Measurements from ENCODE around the gene LEMD2.
A peak's percentile ranks its signal among the peaks of the same experiment; 100 is the strongest.

The LEMD2 gene

DNA sequence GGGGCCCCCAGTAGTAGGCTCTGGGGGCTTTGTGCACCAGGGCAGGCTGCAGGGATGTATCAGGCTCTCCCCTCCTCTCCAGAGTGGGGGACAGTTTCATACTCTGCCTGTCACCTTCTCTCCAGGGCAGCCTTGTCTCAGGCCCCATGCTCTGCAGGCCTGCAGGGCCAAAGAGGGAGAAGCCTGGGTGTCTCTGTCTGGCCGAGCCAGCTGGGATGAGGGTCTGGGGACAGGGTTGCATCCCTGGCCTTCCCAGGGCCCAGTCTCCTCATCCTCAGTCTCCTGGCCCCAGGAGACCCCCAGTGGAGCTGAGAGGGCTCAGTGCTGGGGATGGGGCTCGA, 27.4 kb downstream of the LEMD2 start:
- Histone ChIP-seq H3K9me3 (ENCODE audit: severe bottlenecking) (no peaks in the 10 kb centered on the region), H3K36me3 (ENCODE audit: low read depth) (no peaks in the 10 kb centered on the region), H3K4me3 (ENCODE audit: severe bottlenecking) (no peak overlapping the region), H3K27me3 (ENCODE audit: insufficient read depth, poor library complexity, severe bottlenecking) (no peaks in the 10 kb centered on the region), H3K4me1 (ENCODE audit: insufficient read depth, poor library complexity, severe bottlenecking) (peaks cover 9% of the 10 kb centered on the region), H3K27ac (ENCODE audit: poor library complexity, severe bottlenecking) (no peak overlapping the region)
- TF ChIP-seq, protein P1, sequence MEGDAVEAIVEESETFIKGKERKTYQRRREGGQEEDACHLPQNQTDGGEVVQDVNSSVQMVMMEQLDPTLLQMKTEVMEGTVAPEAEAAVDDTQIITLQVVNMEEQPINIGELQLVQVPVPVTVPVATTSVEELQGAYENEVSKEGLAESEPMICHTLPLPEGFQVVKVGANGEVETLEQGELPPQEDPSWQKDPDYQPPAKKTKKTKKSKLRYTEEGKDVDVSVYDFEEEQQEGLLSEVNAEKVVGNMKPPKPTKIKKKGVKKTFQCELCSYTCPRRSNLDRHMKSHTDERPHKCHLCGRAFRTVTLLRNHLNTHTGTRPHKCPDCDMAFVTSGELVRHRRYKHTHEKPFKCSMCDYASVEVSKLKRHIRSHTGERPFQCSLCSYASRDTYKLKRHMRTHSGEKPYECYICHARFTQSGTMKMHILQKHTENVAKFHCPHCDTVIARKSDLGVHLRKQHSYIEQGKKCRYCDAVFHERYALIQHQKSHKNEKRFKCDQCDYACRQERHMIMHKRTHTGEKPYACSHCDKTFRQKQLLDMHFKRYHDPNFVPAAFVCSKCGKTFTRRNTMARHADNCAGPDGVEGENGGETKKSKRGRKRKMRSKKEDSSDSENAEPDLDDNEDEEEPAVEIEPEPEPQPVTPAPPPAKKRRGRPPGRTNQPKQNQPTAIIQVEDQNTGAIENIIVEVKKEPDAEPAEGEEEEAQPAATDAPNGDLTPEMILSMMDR (IDR thresholded peaks at IDR 0.05; ENCODE audit: poor library complexity, severe bottlenecking): no peak
- DNase-seq (ENCODE audit: low spot score) (no peak), ATAC-seq (ENCODE audit: low read depth) (no peak; the same call in 2 of the 3 replicates)

DNA sequence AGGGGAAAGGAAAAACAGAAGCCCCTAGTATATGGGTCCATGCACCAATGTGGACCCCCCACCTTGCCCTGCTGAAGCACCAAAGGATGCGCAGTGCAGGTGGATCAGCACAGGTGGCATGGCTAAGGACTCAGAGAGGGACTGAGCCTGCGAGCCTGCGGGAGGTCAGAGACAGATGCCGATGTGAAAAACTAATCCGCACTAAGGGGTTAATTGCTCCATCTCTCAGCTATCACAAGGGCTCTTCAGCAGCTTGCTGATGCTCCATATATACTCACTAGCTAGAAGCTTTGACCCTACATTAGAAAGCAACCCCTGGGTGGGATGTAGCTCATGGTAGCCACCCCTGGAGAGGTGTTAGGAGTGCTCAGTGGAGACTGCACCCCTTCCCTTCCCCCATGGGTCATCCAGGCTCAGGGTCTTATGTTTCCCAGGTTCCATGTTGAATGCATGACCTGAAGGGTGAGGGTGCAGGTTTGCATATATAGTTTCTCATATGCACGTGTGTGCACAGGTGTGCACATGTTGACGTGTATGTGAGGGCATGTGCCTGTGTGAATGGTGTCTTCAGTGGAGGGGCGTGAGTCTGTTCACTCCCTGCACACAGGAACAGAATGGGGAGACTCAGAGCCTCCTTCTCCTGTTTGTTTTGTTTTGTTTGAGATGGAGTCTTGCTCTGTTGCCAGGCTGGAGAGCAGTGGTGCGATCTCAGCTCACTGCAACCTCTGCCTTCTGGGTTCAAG, 28.9 kb downstream of the LEMD2 start:
- no peak overlapping the region for H3K4me3 ChIP-seq (ENCODE audit: severe bottlenecking)
- DNase-seq (ENCODE audit: low spot score) (no peak), ATAC-seq (ENCODE audit: low read depth) (no peak)
- no peaks in the 10 kb centered on the region for H3K27me3 ChIP-seq (ENCODE audit: insufficient read depth, poor library complexity, severe bottlenecking)
- no peak overlapping the region for H3K27ac ChIP-seq (ENCODE audit: poor library complexity, severe bottlenecking)
- no peaks in the 10 kb centered on the region for H3K36me3 ChIP-seq (ENCODE audit: low read depth)
- H3K9me3 ChIP-seq (ENCODE audit: severe bottlenecking): no peaks in the 10 kb centered on the region
- TF ChIP-seq, protein P1 (IDR thresholded peaks at IDR 0.05; ENCODE audit: poor library complexity, severe bottlenecking): no peak
- peaks cover 9% of the 10 kb centered on the region for H3K4me1 ChIP-seq (ENCODE audit: insufficient read depth, poor library complexity, severe bottlenecking)

DNA sequence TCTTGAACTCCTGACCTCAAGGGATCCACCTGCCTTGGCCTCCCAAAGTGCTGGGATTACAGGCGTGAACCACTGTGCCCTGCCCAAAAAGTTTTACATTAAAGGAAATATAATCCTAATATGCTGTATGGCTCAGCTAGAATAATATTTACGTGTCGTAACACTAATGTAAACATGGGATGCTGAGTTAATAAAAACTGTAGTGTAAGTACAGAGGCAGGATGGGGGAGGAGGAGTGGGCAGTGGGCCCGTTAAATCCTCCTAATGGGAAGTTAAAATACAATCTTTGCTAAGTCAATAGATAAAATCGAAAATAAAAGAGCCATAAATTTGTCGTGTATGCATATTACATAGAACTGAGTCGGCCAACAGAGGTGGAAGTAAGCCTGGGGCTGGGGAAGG, 30.1 kb downstream of the LEMD2 start:
- TF ChIP-seq, protein P1 (IDR thresholded peaks at IDR 0.05; ENCODE audit: poor library complexity, severe bottlenecking): no peak
- no peaks in the 10 kb centered on the region for H3K9me3 ChIP-seq (ENCODE audit: severe bottlenecking)
- H3K4me1 ChIP-seq (ENCODE audit: insufficient read depth, poor library complexity, severe bottlenecking): peaks cover 9% of the 10 kb centered on the region
- no peaks in the 10 kb centered on the region for H3K36me3 ChIP-seq (ENCODE audit: low read depth)
- DNase-seq (ENCODE audit: low spot score): no peak
- no peak overlapping the region for H3K27ac ChIP-seq (ENCODE audit: poor library complexity, severe bottlenecking)
- ATAC-seq (ENCODE audit: low read depth): peak; percentile 52
- no peaks in the 10 kb centered on the region for H3K27me3 ChIP-seq (ENCODE audit: insufficient read depth, poor library complexity, severe bottlenecking)
- H3K4me3 ChIP-seq (ENCODE audit: severe bottlenecking): no peak overlapping the region

DNA sequence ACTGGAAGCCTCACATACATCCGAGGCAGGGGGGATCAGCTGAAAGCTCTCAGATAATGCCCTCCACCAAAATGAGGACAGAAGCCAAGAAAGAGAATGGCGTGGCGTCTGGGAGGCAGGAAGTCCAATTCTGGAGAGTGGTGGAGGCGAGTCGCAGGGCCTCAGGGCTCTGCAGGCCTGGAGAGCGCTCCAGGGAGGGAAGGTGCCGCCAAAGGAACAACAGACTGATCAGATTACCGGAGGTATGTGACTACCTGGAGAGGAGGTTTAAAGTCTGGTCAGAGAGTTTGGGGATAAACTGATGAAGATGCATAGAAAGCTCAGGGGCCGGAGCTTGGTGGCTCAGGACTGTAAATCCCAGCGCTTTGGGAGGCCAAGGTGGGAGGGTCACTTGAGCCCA, 31.0 kb downstream of the LEMD2 start:
- TF ChIP-seq, protein P1 (IDR thresholded peaks at IDR 0.05; ENCODE audit: poor library complexity, severe bottlenecking): no peak
- ATAC-seq (ENCODE audit: low read depth): no peak
- H3K36me3 ChIP-seq (ENCODE audit: low read depth): no peaks in the 10 kb centered on the region
- no peak overlapping the region for H3K27ac ChIP-seq (ENCODE audit: poor library complexity, severe bottlenecking)
- H3K4me3 ChIP-seq (ENCODE audit: severe bottlenecking): no peak overlapping the region
- H3K27me3 ChIP-seq (ENCODE audit: insufficient read depth, poor library complexity, severe bottlenecking): no peaks in the 10 kb centered on the region
- peaks cover 9% of the 10 kb centered on the region for H3K4me1 ChIP-seq (ENCODE audit: insufficient read depth, poor library complexity, severe bottlenecking)
- H3K9me3 ChIP-seq (ENCODE audit: severe bottlenecking): no peaks in the 10 kb centered on the region
- DNase-seq (ENCODE audit: low spot score): no peak

DNA sequence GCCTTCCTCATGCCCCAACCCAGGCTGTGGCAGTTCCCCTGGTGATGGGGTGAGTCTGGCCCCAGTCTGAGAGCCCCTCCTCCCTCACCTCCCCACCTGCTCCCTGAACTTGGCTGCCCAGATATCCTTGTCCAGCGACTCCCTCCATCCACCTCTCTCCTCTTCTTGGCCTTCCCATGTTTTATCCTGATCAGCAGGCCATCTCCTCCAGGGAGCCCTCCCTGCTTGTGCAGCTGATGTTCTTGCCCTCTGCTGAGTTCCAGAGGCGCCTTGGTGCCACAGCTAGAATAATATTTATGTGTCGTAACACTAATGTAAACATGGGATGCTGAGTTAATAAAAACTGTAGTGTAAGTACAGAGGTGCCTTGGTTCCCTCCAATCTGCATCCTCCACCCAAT, 31.8 kb downstream of the LEMD2 start:
- no peak for DNase-seq (ENCODE audit: low spot score)

More for the DNA sequence above, 31.8 kb downstream of the LEMD2 start:
- Histone ChIP-seq H3K36me3 (ENCODE audit: low read depth) (no peaks in the 10 kb centered on the region), H3K9me3 (ENCODE audit: severe bottlenecking) (no peaks in the 10 kb centered on the region), H3K27me3 (ENCODE audit: insufficient read depth, poor library complexity, severe bottlenecking) (no peaks in the 10 kb centered on the region), H3K27ac (ENCODE audit: poor library complexity, severe bottlenecking) (no peak overlapping the region), H3K4me1 (ENCODE audit: insufficient read depth, poor library complexity, severe bottlenecking) (peaks cover 16% of the 10 kb centered on the region), H3K4me3 (ENCODE audit: severe bottlenecking) (no peak overlapping the region)
- TF ChIP-seq, protein P1 (IDR thresholded peaks at IDR 0.05; ENCODE audit: poor library complexity, severe bottlenecking): no peak
- no peak for ATAC-seq (ENCODE audit: low read depth)
